ENCODE results near the gene FKBP10.
"Not testable (repeated sequence)": the region's sequence is repeated elsewhere in the genome, so short reads cannot be mapped to it uniquely, and the experiment has no call there.

The FKBP10 gene

GRCh38 chr17:41810659-41811548 lies 1.9 kb upstream of the FKBP10 start:
- DNase-seq (ENCODE audit: low spot score) = no peak

- DNase-seq (ENCODE audit: low spot score) = peak; percentile 50
Measured at GRCh38 chr17:41811549-41812380, 1.0 kb upstream of the FKBP10 start, which contains the start of gene P3H4. TSS of gene P3H4 (minus strand) at chr17:41811949. CDS start at chr17:41811915, 34 bp downstream.

GRCh38 chr17:41813152-41813680 lies 412 bp downstream of the FKBP10 start:
- DNase-seq (ENCODE audit: low spot score) = no peak

- no peak for DNase-seq (ENCODE audit: low spot score)
Measured at GRCh38 chr17:41813699-41814124, 908 bp downstream of the FKBP10 start.

- DNase-seq (ENCODE audit: low spot score) = no peak
Measured at GRCh38 chr17:41814195-41814594, 1.4 kb downstream of the FKBP10 start.

GRCh38 chr17:41816637-41817320 lies 4.0 kb downstream of the FKBP10 start:
- DNase-seq (ENCODE audit: low spot score) = no peak

GRCh38 chr17:41818024-41818423 lies 5.2 kb downstream of the FKBP10 start:
- no peak for DNase-seq (ENCODE audit: low spot score)

- DNase-seq (ENCODE audit: low spot score) = no peak
Measured at GRCh38 chr17:41821776-41822175, 9.0 kb downstream of the FKBP10 start.

GRCh38 chr17:41822216-41823140 lies 9.7 kb downstream of the FKBP10 start:
- DNase-seq (ENCODE audit: low spot score) = no peak

- DNase-seq (ENCODE audit: low spot score) = no peak
Measured at GRCh38 chr17:41823141-41823524, 10.3 kb downstream of the FKBP10 start.

GRCh38 chr17:41823580-41823979 lies 10.8 kb downstream of the FKBP10 start:
- no peak for DNase-seq (ENCODE audit: low spot score)

- no peak for DNase-seq (ENCODE audit: low spot score)
Measured at GRCh38 chr17:41824086-41824485, 11.3 kb downstream of the FKBP10 start.

- no peak for DNase-seq (ENCODE audit: low spot score)
Measured at GRCh38 chr17:41825175-41825845, 12.5 kb downstream of the FKBP10 start.

- DNase-seq (ENCODE audit: low spot score) = not testable (repeated sequence)
Measured at GRCh38 chr17:41829961-41830360, 17.2 kb downstream of the FKBP10 start.

- no peak for DNase-seq (ENCODE audit: low spot score)
Measured at GRCh38 chr17:41835214-41835799, 22.5 kb downstream of the FKBP10 start.

- peak; percentile 46 for DNase-seq (ENCODE audit: low spot score)
Measured at GRCh38 chr17:41835800-41836549, 23.2 kb downstream of the FKBP10 start, which contains the start of gene NT5C3B. TSS of gene NT5C3B (minus strand) at chr17:41836232. CDS start at chr17:41836193, 39 bp downstream.

- DNase-seq (ENCODE audit: low spot score) = no peak
Measured at GRCh38 chr17:41836550-41837196, 23.9 kb downstream of the FKBP10 start.

- no peak for DNase-seq (ENCODE audit: low spot score)
Measured at GRCh38 chr17:41837761-41838538, 25.1 kb downstream of the FKBP10 start, which contains the start of gene KLHL10. TSS of gene KLHL10 (plus strand) at chr17:41837825. CDS start at chr17:41837933, 108 bp downstream.
